ENCODE measurements around the gene OLFML2B.

OLFML2B gene

GRCh38 chr1:162040657-162041056 lies 17.0 kb upstream of the OLFML2B start:
- no peaks in the 10 kb centered on the region for H3K9me2 ChIP-seq (replicated peaks; ENCODE audit: control insufficient read depth, low read length)
- no peak overlapping the region for H3K4me3 ChIP-seq (ENCODE audit: low read length)
- H3K27me3 ChIP-seq (ENCODE audit: control insufficient read depth, low read length): peaks cover 20% of the 10 kb centered on the region
- peak; percentile 62 for TF ChIP-seq CTCF (IDR thresholded peaks at IDR 0.05; ENCODE audit: low read depth, low read length, poor library complexity, severe bottlenecking)
- no peak for TF ChIP-seq EZH2phosphoT487 (IDR thresholded peaks at IDR 0.05; ENCODE audit: borderline replicate concordance, low read length)
- H3F3A ChIP-seq (ENCODE audit: control insufficient read depth, insufficient read depth): no peaks in the 10 kb centered on the region
- H3K4me1 ChIP-seq (ENCODE audit: control insufficient read depth, low read length): no peaks in the 10 kb centered on the region
- no peaks in the 10 kb centered on the region for H3K36me3 ChIP-seq (ENCODE audit: control insufficient read depth, low read length)
- no peak overlapping the region for H3K27ac ChIP-seq (ENCODE audit: low read depth, low read length)
- H3K4me2 ChIP-seq (ENCODE audit: low read length): no peak overlapping the region
- H3K9me3 ChIP-seq (ENCODE audit: control insufficient read depth, insufficient read depth, low read length): no peaks in the 10 kb centered on the region
- no peaks in the 10 kb centered on the region for H4K20me1 ChIP-seq (ENCODE audit: control insufficient read depth, insufficient read depth, low read depth, low read length)
- no peaks in the 10 kb centered on the region for H3K79me2 ChIP-seq (ENCODE audit: control insufficient read depth, low read length)

- no peaks in the 10 kb centered on the region for H3K9me3 ChIP-seq (ENCODE audit: control insufficient read depth, insufficient read depth, low read length)
- no peaks in the 10 kb centered on the region for H3K9me2 ChIP-seq (replicated peaks; ENCODE audit: control insufficient read depth, low read length)
- no peaks in the 10 kb centered on the region for H3K36me3 ChIP-seq (ENCODE audit: control insufficient read depth, low read length)
- H3F3A ChIP-seq (ENCODE audit: control insufficient read depth, insufficient read depth): no peaks in the 10 kb centered on the region
- no peaks in the 10 kb centered on the region for H3K4me1 ChIP-seq (ENCODE audit: control insufficient read depth, low read length)
- no peak overlapping the region for H3K4me3 ChIP-seq (ENCODE audit: low read length)
- no peaks in the 10 kb centered on the region for H4K20me1 ChIP-seq (ENCODE audit: control insufficient read depth, insufficient read depth, low read depth, low read length)
- no peaks in the 10 kb centered on the region for H3K79me2 ChIP-seq (ENCODE audit: control insufficient read depth, low read length)
- TF ChIP-seq CTCF (IDR thresholded peaks at IDR 0.05; ENCODE audit: low read depth, low read length, poor library complexity, severe bottlenecking) (no peak), EZH2phosphoT487 (IDR thresholded peaks at IDR 0.05; ENCODE audit: borderline replicate concordance, low read length) (no peak)
- peaks cover 20% of the 10 kb centered on the region for H3K27me3 ChIP-seq (ENCODE audit: control insufficient read depth, low read length)
- H3K4me2 ChIP-seq (ENCODE audit: low read length): no peak overlapping the region
- no peak overlapping the region for H3K27ac ChIP-seq (ENCODE audit: low read depth, low read length)
Measured at GRCh38 chr1:162040001-162040400, 16.3 kb upstream of the OLFML2B start.

- peaks cover 21% of the 10 kb centered on the region for H3K27me3 ChIP-seq (ENCODE audit: control insufficient read depth, low read length)
- no peak overlapping the region for H3K4me3 ChIP-seq (ENCODE audit: low read length)
- no peak overlapping the region for H3K27ac ChIP-seq (ENCODE audit: low read depth, low read length)
- H3K4me1 ChIP-seq (ENCODE audit: control insufficient read depth, low read length): no peaks in the 10 kb centered on the region
- H3F3A ChIP-seq (ENCODE audit: control insufficient read depth, insufficient read depth): no peaks in the 10 kb centered on the region
- H3K9me2 ChIP-seq (replicated peaks; ENCODE audit: control insufficient read depth, low read length): no peaks in the 10 kb centered on the region
- H3K36me3 ChIP-seq (ENCODE audit: control insufficient read depth, low read length): no peaks in the 10 kb centered on the region
- no peaks in the 10 kb centered on the region for H3K9me3 ChIP-seq (ENCODE audit: control insufficient read depth, insufficient read depth, low read length)
- no peaks in the 10 kb centered on the region for H4K20me1 ChIP-seq (ENCODE audit: control insufficient read depth, insufficient read depth, low read depth, low read length)
- no peak for TF ChIP-seq CTCF (IDR thresholded peaks at IDR 0.05; ENCODE audit: low read depth, low read length, poor library complexity, severe bottlenecking)
- no peak overlapping the region for H3K4me2 ChIP-seq (ENCODE audit: low read length)
- no peaks in the 10 kb centered on the region for H3K79me2 ChIP-seq (ENCODE audit: control insufficient read depth, low read length)
Measured at GRCh38 chr1:162038624-162039023, 15.0 kb upstream of the OLFML2B start.

GRCh38 chr1:162036163-162036562 lies 12.5 kb upstream of the OLFML2B start:
- H4K20me1 ChIP-seq (ENCODE audit: control insufficient read depth, insufficient read depth, low read depth, low read length): no peaks in the 10 kb centered on the region
- TF ChIP-seq CTCF (IDR thresholded peaks at IDR 0.05; ENCODE audit: low read depth, low read length, poor library complexity, severe bottlenecking): no peak
- TF ChIP-seq EZH2phosphoT487 (IDR thresholded peaks at IDR 0.05; ENCODE audit: borderline replicate concordance, low read length): no peak
- H3K27me3 ChIP-seq (ENCODE audit: control insufficient read depth, low read length): peaks cover 37% of the 10 kb centered on the region
- no peaks in the 10 kb centered on the region for H3K4me1 ChIP-seq (ENCODE audit: control insufficient read depth, low read length)
- no peaks in the 10 kb centered on the region for H3K36me3 ChIP-seq (ENCODE audit: control insufficient read depth, low read length)
- no peaks in the 10 kb centered on the region for H3K9me2 ChIP-seq (replicated peaks; ENCODE audit: control insufficient read depth, low read length)
- H3K9me3 ChIP-seq (ENCODE audit: control insufficient read depth, insufficient read depth, low read length): no peaks in the 10 kb centered on the region
- no peak overlapping the region for H3K27ac ChIP-seq (ENCODE audit: low read depth, low read length)
- H3F3A ChIP-seq (ENCODE audit: control insufficient read depth, insufficient read depth): no peaks in the 10 kb centered on the region
- no peaks in the 10 kb centered on the region for H3K79me2 ChIP-seq (ENCODE audit: control insufficient read depth, low read length)
- no peak overlapping the region for H3K4me3 ChIP-seq (ENCODE audit: low read length)
- H3K4me2 ChIP-seq (ENCODE audit: low read length): no peak overlapping the region
